ENCODE results near the gene KRTAP5-2.
"Not testable (repeated sequence)": the region's sequence is repeated elsewhere in the genome, so short reads cannot be mapped to it uniquely, and the experiment has no call there.

Gene KRTAP5-2

DNA sequence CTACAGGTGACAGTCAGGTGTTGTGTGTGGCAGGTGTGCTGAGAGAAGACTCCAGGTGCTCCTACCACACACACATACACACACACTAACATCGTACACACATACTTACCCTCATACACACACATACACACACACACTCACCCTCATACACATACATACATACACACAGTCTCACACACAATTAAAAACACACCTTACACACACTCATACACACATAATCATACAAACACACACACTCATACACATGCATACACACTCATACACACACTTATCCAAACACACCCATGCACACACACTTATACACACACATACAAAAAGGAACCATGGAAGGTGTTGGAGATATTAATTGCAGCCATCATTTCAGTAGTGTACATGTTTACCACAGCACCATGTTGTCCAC is 5.5 kb upstream of the KRTAP5-2 start:
- TF ChIP-seq, protein P1, sequence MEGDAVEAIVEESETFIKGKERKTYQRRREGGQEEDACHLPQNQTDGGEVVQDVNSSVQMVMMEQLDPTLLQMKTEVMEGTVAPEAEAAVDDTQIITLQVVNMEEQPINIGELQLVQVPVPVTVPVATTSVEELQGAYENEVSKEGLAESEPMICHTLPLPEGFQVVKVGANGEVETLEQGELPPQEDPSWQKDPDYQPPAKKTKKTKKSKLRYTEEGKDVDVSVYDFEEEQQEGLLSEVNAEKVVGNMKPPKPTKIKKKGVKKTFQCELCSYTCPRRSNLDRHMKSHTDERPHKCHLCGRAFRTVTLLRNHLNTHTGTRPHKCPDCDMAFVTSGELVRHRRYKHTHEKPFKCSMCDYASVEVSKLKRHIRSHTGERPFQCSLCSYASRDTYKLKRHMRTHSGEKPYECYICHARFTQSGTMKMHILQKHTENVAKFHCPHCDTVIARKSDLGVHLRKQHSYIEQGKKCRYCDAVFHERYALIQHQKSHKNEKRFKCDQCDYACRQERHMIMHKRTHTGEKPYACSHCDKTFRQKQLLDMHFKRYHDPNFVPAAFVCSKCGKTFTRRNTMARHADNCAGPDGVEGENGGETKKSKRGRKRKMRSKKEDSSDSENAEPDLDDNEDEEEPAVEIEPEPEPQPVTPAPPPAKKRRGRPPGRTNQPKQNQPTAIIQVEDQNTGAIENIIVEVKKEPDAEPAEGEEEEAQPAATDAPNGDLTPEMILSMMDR (IDR thresholded peaks at IDR 0.05; ENCODE audit: borderline replicate concordance, extremely low read depth, low read length, poor library complexity, severe bottlenecking): no peak
- TF ChIP-seq EZH2 (IDR thresholded peaks at IDR 0.05; ENCODE audit: borderline replicate concordance, low read depth, low read length, severe bottlenecking): no peak
- no peak overlapping the region for H3K27ac ChIP-seq (ENCODE audit: low read length)
- no peak overlapping the region for H3K9ac ChIP-seq (ENCODE audit: low read depth, low read length)
- DNase-seq (no peak), ATAC-seq (ENCODE audit: insufficient read depth, low read depth) (no peak)
- no peaks in the 10 kb centered on the region for H4K20me1 ChIP-seq (ENCODE audit: insufficient read depth, low read length)
- no peak overlapping the region for H3K4me2 ChIP-seq (ENCODE audit: insufficient read depth, low read length)
- peaks cover 12% of the 10 kb centered on the region for H3K27me3 ChIP-seq (ENCODE audit: insufficient read depth, low read length, poor library complexity)
- H3K4me1 ChIP-seq (ENCODE audit: insufficient read depth, low read length): no peaks in the 10 kb centered on the region
- H3K36me3 ChIP-seq (ENCODE audit: insufficient read depth, low read length): no peaks in the 10 kb centered on the region
- H2AFZ ChIP-seq (ENCODE audit: low read depth, low read length): no peak overlapping the region
- H3K4me3 ChIP-seq (ENCODE audit: low read depth in 1 of 2, low read length in 2 of 2): no peak overlapping the region
- H3K79me2 ChIP-seq (ENCODE audit: insufficient read depth, low read length): no peaks in the 10 kb centered on the region
- H3K9me3 ChIP-seq (ENCODE audit: insufficient read depth, low read length, severe bottlenecking): no peaks in the 10 kb centered on the region

DNA sequence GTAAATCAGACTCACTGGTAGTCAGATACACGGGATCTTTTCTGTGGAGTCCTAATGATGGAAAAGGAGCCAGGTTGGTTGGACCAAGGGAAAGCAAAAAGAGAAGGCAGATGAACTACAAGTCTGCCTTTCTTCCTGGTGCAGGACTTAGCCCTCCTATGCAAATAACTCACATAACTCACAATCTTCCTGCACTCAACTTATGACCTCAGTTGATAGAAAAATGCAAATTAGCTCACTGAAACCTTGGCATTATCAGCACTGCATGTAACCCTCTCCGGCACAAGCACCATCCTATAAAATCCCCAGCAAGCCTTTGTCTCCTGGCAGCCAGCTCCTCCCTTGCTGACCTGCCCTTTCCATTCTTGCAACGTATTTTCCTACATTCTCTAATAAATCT is 3.6 kb upstream of the KRTAP5-2 start:
- H3K9ac ChIP-seq (ENCODE audit: low read depth, low read length); H4K20me1 ChIP-seq (ENCODE audit: insufficient read depth, low read length); DNase-seq; ATAC-seq (ENCODE audit: insufficient read depth, low read depth); H3K9me3 ChIP-seq (ENCODE audit: insufficient read depth, low read length, severe bottlenecking); H3K4me2 ChIP-seq (ENCODE audit: insufficient read depth, low read length); H2AFZ ChIP-seq (ENCODE audit: low read depth, low read length); H3K79me2 ChIP-seq (ENCODE audit: insufficient read depth, low read length); H3K4me3 ChIP-seq (ENCODE audit: low read depth in 1 of 2, low read length in 2 of 2); H3K27ac ChIP-seq (ENCODE audit: low read length); H3K4me1 ChIP-seq (ENCODE audit: insufficient read depth, low read length); H3K36me3 ChIP-seq (ENCODE audit: insufficient read depth, low read length): not testable (repeated sequence)
- H3K27me3 ChIP-seq (ENCODE audit: insufficient read depth, low read length, poor library complexity): peaks cover 12% of the 10 kb centered on the region

DNA sequence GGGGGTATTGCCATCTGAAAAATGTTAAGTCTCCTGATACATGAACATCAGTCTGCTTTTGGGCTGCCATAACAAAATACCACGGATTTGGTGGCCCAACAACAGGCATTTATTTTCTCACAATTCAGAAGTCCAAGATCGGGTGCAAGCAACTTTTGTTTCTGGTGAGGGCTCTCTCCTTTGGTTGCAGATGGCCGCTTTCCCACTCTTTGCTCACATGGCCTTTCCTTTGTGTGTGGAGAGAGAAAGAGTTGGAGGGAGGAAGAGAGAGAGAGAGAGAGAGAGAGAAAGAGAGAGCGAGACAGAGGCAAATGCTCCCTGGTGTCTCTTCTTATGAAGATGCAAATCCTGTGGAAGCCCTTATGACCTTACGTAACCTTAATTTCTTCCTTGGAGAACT is 2.5 kb upstream of the KRTAP5-2 start:
- Histone ChIP-seq H4K20me1 (ENCODE audit: insufficient read depth, low read length) (no peaks in the 10 kb centered on the region), H3K79me2 (ENCODE audit: insufficient read depth, low read length) (no peaks in the 10 kb centered on the region), H2AFZ (ENCODE audit: low read depth, low read length) (no peak overlapping the region), H3K27me3 (ENCODE audit: insufficient read depth, low read length, poor library complexity) (peaks cover 12% of the 10 kb centered on the region), H3K9me3 (ENCODE audit: insufficient read depth, low read length, severe bottlenecking) (no peaks in the 10 kb centered on the region), H3K4me2 (ENCODE audit: insufficient read depth, low read length) (no peak overlapping the region), H3K36me3 (ENCODE audit: insufficient read depth, low read length) (no peaks in the 10 kb centered on the region), H3K27ac (ENCODE audit: low read length) (no peak overlapping the region), H3K4me1 (ENCODE audit: insufficient read depth, low read length) (no peaks in the 10 kb centered on the region), H3K9ac (ENCODE audit: low read depth, low read length) (no peak overlapping the region), H3K4me3 (ENCODE audit: low read depth in 1 of 2, low read length in 2 of 2) (no peak overlapping the region)
- DNase-seq (no peak), ATAC-seq (ENCODE audit: insufficient read depth, low read depth) (no peak)
- TF ChIP-seq EZH2 (IDR thresholded peaks at IDR 0.05; ENCODE audit: borderline replicate concordance, low read depth, low read length, severe bottlenecking): no peak
- TF ChIP-seq, protein P1 (IDR thresholded peaks at IDR 0.05; ENCODE audit: borderline replicate concordance, extremely low read depth, low read length, poor library complexity, severe bottlenecking): no peak

DNA sequence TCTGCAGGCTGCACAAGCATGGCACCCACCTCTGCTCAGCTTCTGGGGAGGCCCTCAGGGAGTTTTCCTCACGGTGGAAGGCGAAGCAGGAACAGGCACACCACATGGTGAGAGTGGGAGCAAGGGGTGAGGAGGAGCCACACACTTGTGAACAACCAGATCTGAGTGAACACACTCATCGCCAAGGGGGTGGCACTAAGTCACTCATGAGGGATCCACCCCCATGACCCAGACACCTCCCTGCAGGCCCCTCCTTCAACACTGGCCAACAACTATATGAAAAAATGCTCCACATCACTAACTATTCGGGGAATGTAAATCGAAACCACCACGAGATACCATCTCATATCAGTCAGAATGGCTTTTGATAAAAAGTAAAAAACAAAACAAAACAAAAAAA is 722 bp upstream of the KRTAP5-2 start:
- Histone ChIP-seq H4K20me1 (ENCODE audit: insufficient read depth, low read length) (no peaks in the 10 kb centered on the region), H3K27me3 (ENCODE audit: insufficient read depth, low read length, poor library complexity) (peaks cover 8% of the 10 kb centered on the region), H3K79me2 (ENCODE audit: insufficient read depth, low read length) (no peaks in the 10 kb centered on the region), H3K9ac (ENCODE audit: low read depth, low read length) (no peak overlapping the region), H3K4me1 (ENCODE audit: insufficient read depth, low read length) (no peaks in the 10 kb centered on the region), H2AFZ (ENCODE audit: low read depth, low read length) (no peak overlapping the region), H3K4me2 (ENCODE audit: insufficient read depth, low read length) (no peak overlapping the region), H3K4me3 (ENCODE audit: low read depth in 1 of 2, low read length in 2 of 2) (no peak overlapping the region), H3K27ac (ENCODE audit: low read length) (no peak overlapping the region), H3K9me3 (ENCODE audit: insufficient read depth, low read length, severe bottlenecking) (no peaks in the 10 kb centered on the region), H3K36me3 (ENCODE audit: insufficient read depth, low read length) (no peaks in the 10 kb centered on the region)
- TF ChIP-seq EZH2 (IDR thresholded peaks at IDR 0.05; ENCODE audit: borderline replicate concordance, low read depth, low read length, severe bottlenecking): no peak
- TF ChIP-seq, protein P1 (IDR thresholded peaks at IDR 0.05; ENCODE audit: borderline replicate concordance, extremely low read depth, low read length, poor library complexity, severe bottlenecking): no peak
- ATAC-seq (ENCODE audit: insufficient read depth, low read depth): no peak
- no peak for DNase-seq

DNA sequence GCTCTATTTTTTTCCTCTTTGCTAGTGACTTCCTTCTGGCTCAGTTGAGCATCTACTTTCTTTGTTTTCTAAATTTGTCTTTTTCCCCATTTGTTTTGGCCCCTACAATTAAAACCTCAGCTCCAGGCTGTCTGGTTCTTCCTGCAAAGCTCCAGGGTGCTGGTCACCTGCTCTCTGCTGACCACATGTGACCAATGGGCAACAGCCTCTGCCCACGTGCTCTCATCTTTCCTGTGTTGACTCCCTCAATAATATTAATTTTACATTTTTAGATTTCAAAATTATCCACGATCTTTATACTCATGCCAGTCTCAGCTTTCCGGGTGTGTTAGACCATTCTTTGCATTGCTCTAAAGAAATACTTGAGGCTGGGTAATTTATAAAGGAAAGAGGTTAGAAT is 312 bp upstream of the KRTAP5-2 start:
- H3K9me3 ChIP-seq (ENCODE audit: insufficient read depth, low read length, severe bottlenecking); DNase-seq; H3K4me3 ChIP-seq (ENCODE audit: low read depth in 1 of 2, low read length in 2 of 2); H3K4me2 ChIP-seq (ENCODE audit: insufficient read depth, low read length); H4K20me1 ChIP-seq (ENCODE audit: insufficient read depth, low read length); H3K9ac ChIP-seq (ENCODE audit: low read depth, low read length); ATAC-seq (ENCODE audit: insufficient read depth, low read depth); H2AFZ ChIP-seq (ENCODE audit: low read depth, low read length); H3K27me3 ChIP-seq (ENCODE audit: insufficient read depth, low read length, poor library complexity); H3K79me2 ChIP-seq (ENCODE audit: insufficient read depth, low read length); H3K27ac ChIP-seq (ENCODE audit: low read length); H3K36me3 ChIP-seq (ENCODE audit: insufficient read depth, low read length); H3K4me1 ChIP-seq (ENCODE audit: insufficient read depth, low read length): not testable (repeated sequence)

All from DND-41 (cell line).